ENCODE measurements around the gene STAT5B. TPM values are rescaled to one million over a fixed set of nuclear protein-coding genes. Genes with fewer than 3 reads are reported as not detected.

The STAT5B gene
- total and polyA plus RNA-seq, 2 experiments from 2014 or later, result 13.8 to 23.5 TPM

GRCh38 chr17:42312035-42312284 is 35.8 kb upstream of the STAT5B start:
- 0 out of 2 replicates have a peak, but pooled peaks cover 20% of the 10 kb centered on the region for H3F3A ChIP-seq (ENCODE audit: insufficient read depth)
- H3K4me3 ChIP-seq, result no peak overlapping the region
- H3K27me3 ChIP-seq (replicated peaks; ENCODE audit: insufficient read depth), result no peaks in the 10 kb centered on the region
- TF ChIP-seq EZH2 (IDR thresholded peaks at IDR 0.05; ENCODE audit: insufficient read depth, poor library complexity, severe bottlenecking) (no peak), EZH2phosphoT487 (IDR thresholded peaks at IDR 0.05; ENCODE audit: insufficient read depth, low read depth) (no peak)
- peak overlapping the region; percentile 64 for H3K27ac ChIP-seq
- H3K9ac ChIP-seq, result peak overlapping the region; percentile 61; the same call in 1 of the 2 replicates
- 2 to 13% methylated on average over 5 of the region's 5 CpGs for WGBS, 2 experiments (ENCODE audit: low coverage in 1 of 2, low lambda C conversion rate in 2 of 2, missing lambda C conversion rate in 2 of 2)
- no peaks in the 10 kb centered on the region for H4K20me1 ChIP-seq (ENCODE audit: insufficient read depth)
- H3K79me2 ChIP-seq (ENCODE audit: insufficient read depth), result no peaks in the 10 kb centered on the region
- H3K4me1 ChIP-seq (ENCODE audit: insufficient read depth), result peaks cover 12% of the 10 kb centered on the region
- no peak overlapping the region for H2AFZ ChIP-seq
- H3K36me3 ChIP-seq (ENCODE audit: low read depth), result peaks cover 27% of the 10 kb centered on the region
- H3K9me3 ChIP-seq (ENCODE audit: low read depth), result no peaks in the 10 kb centered on the region
- no peak for DNase-seq
- peak overlapping the region; percentile 11 for H3K4me2 ChIP-seq (ENCODE audit: unreplicated experiment)
- in situ Hi-C loops (cut with MboI), result no loop called here
- H3K9me2 ChIP-seq (ENCODE audit: insufficient read depth), result no peaks in the 10 kb centered on the region

GRCh38 chr17:42311240-42312034 is 35.2 kb upstream of the STAT5B start:
- TF ChIP-seq EZH2 (IDR thresholded peaks at IDR 0.05; ENCODE audit: insufficient read depth, poor library complexity, severe bottlenecking) (no peak), EZH2phosphoT487 (IDR thresholded peaks at IDR 0.05; ENCODE audit: insufficient read depth, low read depth) (no peak)
- peak; percentile 96 for DNase-seq
- H3K79me2 ChIP-seq (ENCODE audit: insufficient read depth), result no peaks in the 10 kb centered on the region
- H3K27me3 ChIP-seq (replicated peaks; ENCODE audit: insufficient read depth), result no peaks in the 10 kb centered on the region
- no peak overlapping the region for H3K4me3 ChIP-seq
- H3K9ac ChIP-seq, result peak overlapping the region; percentile 61
- peak overlapping the region; percentile 25 for H3K4me2 ChIP-seq (ENCODE audit: unreplicated experiment)
- H3K9me2 ChIP-seq (ENCODE audit: insufficient read depth), result no peaks in the 10 kb centered on the region
- in situ Hi-C loops (cut with MboI), result no loop called here
- peak overlapping the region; percentile 64 for H3K27ac ChIP-seq
- H3F3A ChIP-seq (ENCODE audit: insufficient read depth), result 0 out of 2 replicates have a peak, but pooled peaks cover 20% of the 10 kb centered on the region
- H3K4me1 ChIP-seq (ENCODE audit: insufficient read depth), result peaks cover 12% of the 10 kb centered on the region
- WGBS, 2 experiments (ENCODE audit: low coverage in 1 of 2, low lambda C conversion rate in 2 of 2, missing lambda C conversion rate in 2 of 2), result 25 to 27% methylated on average over 19 of the region's 19 CpGs
- H2AFZ ChIP-seq, result no peak overlapping the region
- no peaks in the 10 kb centered on the region for H4K20me1 ChIP-seq (ENCODE audit: insufficient read depth)
- peaks cover 21% of the 10 kb centered on the region for H3K36me3 ChIP-seq (ENCODE audit: low read depth)
- H3K9me3 ChIP-seq (ENCODE audit: low read depth), result no peaks in the 10 kb centered on the region

DNA sequence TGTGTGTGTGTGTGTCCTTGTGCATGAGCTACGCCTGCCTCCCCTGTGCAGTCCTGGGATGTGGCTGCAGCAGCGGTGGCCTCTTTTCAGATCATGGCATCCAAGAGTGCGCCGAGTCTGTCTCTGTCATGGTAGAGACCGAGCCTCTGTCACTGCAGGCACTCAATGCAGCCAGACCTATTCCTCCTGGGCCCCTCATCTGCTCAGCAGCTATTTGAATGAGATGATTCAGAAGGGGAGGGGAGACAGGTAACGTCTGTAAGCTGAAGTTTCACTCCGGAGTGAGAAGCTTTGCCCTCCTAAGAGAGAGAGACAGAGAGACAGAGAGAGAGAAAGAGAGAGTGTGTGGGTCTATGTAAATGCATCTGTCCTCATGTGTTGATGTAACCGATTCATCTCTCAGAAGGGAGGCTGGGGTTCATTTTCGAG is 34.6 kb upstream of the STAT5B start:
- peaks cover 16% of the 10 kb centered on the region for H3K36me3 ChIP-seq (ENCODE audit: low read depth)
- H3K79me2 ChIP-seq (ENCODE audit: insufficient read depth), result no peaks in the 10 kb centered on the region
- no peak overlapping the region for H3K4me2 ChIP-seq (ENCODE audit: unreplicated experiment)
- H3K9me2 ChIP-seq (ENCODE audit: insufficient read depth), result no peaks in the 10 kb centered on the region
- peak overlapping the region; percentile 64 for H3K27ac ChIP-seq
- H3K27me3 ChIP-seq (replicated peaks; ENCODE audit: insufficient read depth), result no peaks in the 10 kb centered on the region
- 0 out of 2 replicates have a peak, but pooled peaks cover 20% of the 10 kb centered on the region for H3F3A ChIP-seq (ENCODE audit: insufficient read depth)
- DNase-seq, result no peak
- H3K4me3 ChIP-seq, result no peak overlapping the region
- 66% methylated on average over 9 of the region's 9 CpGs for WGBS, 2 experiments (ENCODE audit: low coverage in 1 of 2, low lambda C conversion rate in 2 of 2, missing lambda C conversion rate in 2 of 2)
- H4K20me1 ChIP-seq (ENCODE audit: insufficient read depth), result no peaks in the 10 kb centered on the region
- peak overlapping the region; percentile 61 for H3K9ac ChIP-seq
- in situ Hi-C loops (cut with MboI), result no loop called here
- no peak overlapping the region for H2AFZ ChIP-seq
- TF ChIP-seq EZH2phosphoT487 (IDR thresholded peaks at IDR 0.05; ENCODE audit: insufficient read depth, low read depth) (no peak), EZH2 (IDR thresholded peaks at IDR 0.05; ENCODE audit: insufficient read depth, poor library complexity, severe bottlenecking) (no peak)
- H3K9me3 ChIP-seq (ENCODE audit: low read depth), result no peaks in the 10 kb centered on the region
- H3K4me1 ChIP-seq (ENCODE audit: insufficient read depth), result peaks cover 12% of the 10 kb centered on the region

- no peaks in the 10 kb centered on the region for H3K27me3 ChIP-seq (replicated peaks; ENCODE audit: insufficient read depth)
- H3K36me3 ChIP-seq (ENCODE audit: low read depth), result peaks cover 10% of the 10 kb centered on the region
- 0 out of 2 replicates have a peak, but pooled peaks cover 20% of the 10 kb centered on the region for H3F3A ChIP-seq (ENCODE audit: insufficient read depth)
- no peaks in the 10 kb centered on the region for H4K20me1 ChIP-seq (ENCODE audit: insufficient read depth)
- H2AFZ ChIP-seq, result no peak overlapping the region
- DNase-seq, result no peak
- H3K4me1 ChIP-seq (ENCODE audit: insufficient read depth), result peaks cover 12% of the 10 kb centered on the region
- in situ Hi-C loops (cut with MboI), result no loop called here
- no peaks in the 10 kb centered on the region for H3K79me2 ChIP-seq (ENCODE audit: insufficient read depth)
- H3K9ac ChIP-seq, result no peak overlapping the region
- WGBS, 2 experiments (ENCODE audit: low coverage in 1 of 2, low lambda C conversion rate in 2 of 2, missing lambda C conversion rate in 2 of 2), result 87 to 88% methylated on average over 19 of the region's 19 CpGs
- H3K9me2 ChIP-seq (ENCODE audit: insufficient read depth), result no peaks in the 10 kb centered on the region
- H3K4me3 ChIP-seq, result no peak overlapping the region
- no peak overlapping the region for H3K27ac ChIP-seq
- TF ChIP-seq EZH2 (IDR thresholded peaks at IDR 0.05; ENCODE audit: insufficient read depth, poor library complexity, severe bottlenecking), result no peak
- no peak for TF ChIP-seq EZH2phosphoT487 (IDR thresholded peaks at IDR 0.05; ENCODE audit: insufficient read depth, low read depth)
- H3K4me2 ChIP-seq (ENCODE audit: unreplicated experiment), result no peak overlapping the region
- no peaks in the 10 kb centered on the region for H3K9me3 ChIP-seq (ENCODE audit: low read depth)
Observed at GRCh38 chr17:42309986-42310786, 34.0 kb upstream of the STAT5B start.
